ENCODE results near the gene TRDMT1. TPM values are rescaled to one million over a fixed set of nuclear protein-coding genes. Genes with fewer than 3 reads are reported as not detected.

Gene TRDMT1
- total and polyA plus RNA-seq, 8 donors, result 6.6 to 18.4 (median 12.7) TPM

GRCh38 chr10:17175551-17175950 lies 25.9 kb downstream of the TRDMT1 start:
- intact Hi-C loops (cut with DNase I), result no loop called here
- peaks cover 0 to 22% of the 10 kb centered on the region in 2 donors for H3K4me1 ChIP-seq
- DNase-seq, result no peak
- no peaks in the 10 kb centered on the region for H3K9me3 ChIP-seq
- peak; percentile 26 for ATAC-seq
- H3K36me3 ChIP-seq, result no peaks in the 10 kb centered on the region
- H3K4me3 ChIP-seq, result no peak overlapping the region
- no peaks in the 10 kb centered on the region for H3K27me3 ChIP-seq
- TF ChIP-seq CTCF (IDR thresholded peaks at IDR 0.05), result no peak
- no peak overlapping the region for H3K27ac ChIP-seq

- Histone ChIP-seq H3K36me3 (no peaks in the 10 kb centered on the region), H3K27me3 (no peaks in the 10 kb centered on the region), H3K4me3 (no peak overlapping the region), H3K27ac (no peak overlapping the region), H3K9me3 (no peaks in the 10 kb centered on the region), H3K4me1 (peaks cover 0 to 17% of the 10 kb centered on the region in 2 donors)
- intact Hi-C loops (cut with DNase I), result no loop called here
- TF ChIP-seq CTCF (IDR thresholded peaks at IDR 0.05), result no peak
- ATAC-seq, result no peak
- DNase-seq, result no peak
Measured at GRCh38 chr10:17174626-17175025, 26.8 kb downstream of the TRDMT1 start.

DNA sequence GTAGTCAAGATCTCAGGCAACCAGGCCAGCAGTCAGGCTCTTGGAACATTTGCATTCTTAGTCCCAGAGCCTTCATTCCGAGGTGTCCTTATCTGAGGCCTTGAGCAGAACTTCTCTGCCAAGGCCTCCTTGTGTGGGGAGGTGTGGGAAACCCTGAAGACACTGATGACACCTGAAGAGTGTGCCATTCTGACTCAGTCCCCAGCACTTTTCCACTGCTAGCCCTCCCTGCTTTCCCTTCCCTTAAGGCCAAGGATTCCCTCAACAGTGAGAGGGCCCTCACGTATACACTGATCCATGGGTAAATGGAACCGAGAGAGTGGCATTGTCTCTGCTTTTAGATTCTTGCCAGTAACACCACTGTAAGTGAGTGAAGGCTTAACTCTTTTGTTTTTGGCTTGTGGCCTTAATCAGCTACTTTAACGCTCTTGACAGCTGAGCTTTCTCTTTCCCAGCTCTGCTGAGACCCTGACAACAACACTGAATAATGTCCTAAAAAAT lies 30.3 kb downstream of the TRDMT1 start:
- peak in 2 of 4 donors; percentile 53 to 60 for DNase-seq
- Histone ChIP-seq H3K4me3 (no peak overlapping the region), H3K4me1 (peaks cover 0 to 17% of the 10 kb centered on the region in 2 donors), H3K27ac (no peak overlapping the region), H3K9me3 (no peaks in the 10 kb centered on the region), H3K36me3 (no peaks in the 10 kb centered on the region), H3K27me3 (no peaks in the 10 kb centered on the region)
- no peak for TF ChIP-seq CTCF (IDR thresholded peaks at IDR 0.05)
- no peak for ATAC-seq
- intact Hi-C loops (cut with DNase I), result no loop called here

GRCh38 chr10:17169803-17170202 lies 31.7 kb downstream of the TRDMT1 start:
- intact Hi-C loops (cut with DNase I), result no loop called here
- no peaks in the 10 kb centered on the region for H3K27me3 ChIP-seq
- H3K4me3 ChIP-seq, result no peak overlapping the region
- H3K27ac ChIP-seq, result no peak overlapping the region
- no peaks in the 10 kb centered on the region for H3K36me3 ChIP-seq
- H3K4me1 ChIP-seq, result peaks cover 0 to 4% of the 10 kb centered on the region in 2 donors
- DNase-seq, result peak in 1 of 4 donors; percentile 41
- ATAC-seq, result no peak
- TF ChIP-seq CTCF (IDR thresholded peaks at IDR 0.05), result no peak
- H3K9me3 ChIP-seq, result no peaks in the 10 kb centered on the region

- DNase-seq, result no peak
- Histone ChIP-seq H3K27ac (no peak overlapping the region), H3K4me3 (no peak overlapping the region), H3K9me3 (no peaks in the 10 kb centered on the region), H3K36me3 (no peaks in the 10 kb centered on the region), H3K27me3 (no peaks in the 10 kb centered on the region), H3K4me1 (no peaks in the 10 kb centered on the region)
- TF ChIP-seq CTCF (IDR thresholded peaks at IDR 0.05), result no peak
- intact Hi-C loops (cut with DNase I), result no loop called here
- ATAC-seq, result no peak
Measured at GRCh38 chr10:17166699-17167098, 34.8 kb downstream of the TRDMT1 start.

Measured in left lung (tissue), 10 donors.